ENCODE data around the gene SIGLEC8. TPM values are rescaled to one million over a fixed set of nuclear protein-coding genes. Genes with fewer than 3 reads are reported as not detected.
A peak's percentile ranks its signal among the peaks of the same experiment; 100 is the strongest.

SIGLEC8 gene
- total and polyA plus RNA-seq, 9 of the 15 experiments (the other 6 are each of a cell fraction or from before 2014, with no cell fraction given), result 0.04 to 0.65 (median 0.39) TPM

GRCh38 chr19:51470966-51471365 lies 12.7 kb upstream of the SIGLEC8 start:
- H3K36me3 ChIP-seq (ENCODE audit: control insufficient read depth, insufficient read depth, low read length), result peaks cover 24% of the 10 kb centered on the region
- 37% methylated on average over 7 of the region's 9 CpGs for WGBS (ENCODE audit: insufficient coverage, low coverage, missing lambda C conversion rate)
- no peak overlapping the region for H3K4me3 ChIP-seq
- in situ Hi-C loops (cut with MboI), result loop anchor here (10.0 kb wide), 2 partner anchors 94 to 184 kb away; no protein-coding TSS in a partner anchor
- no peaks in the 10 kb centered on the region for H3K9me1 ChIP-seq (ENCODE audit: control insufficient read depth, insufficient read depth, low read length)
- H3K4me1 ChIP-seq (replicated peaks in 1 of 2; ENCODE audit: control insufficient read depth in 2 of 2, insufficient read depth in 2 of 2, low read length in 2 of 2), result peaks cover 17 to 31% of the 10 kb centered on the region in 2 experiments
- intact Hi-C loops (cut with micrococcal nuclease), result loop anchor here (5.0 kb wide), 2 partner anchors 96 to 171 kb away; no protein-coding TSS in a partner anchor
- POLR2A ChIA-PET, result no interaction called here
- H3K27ac ChIP-seq (ENCODE audit: extremely low read depth, low read depth, low read length), result peak overlapping the region; percentile 11
- H4K20me1 ChIP-seq (replicated peaks; ENCODE audit: control insufficient read depth, insufficient read depth, low read length), result no peaks in the 10 kb centered on the region
- H3K9me3 ChIP-seq (replicated peaks; ENCODE audit: control insufficient read depth, insufficient read depth, low read depth, low read length), result no peaks in the 10 kb centered on the region
- no TSS peak for BruUV-seq (replicated peaks)
- 0 out of 2 replicates have a peak overlapping the region, but pooled peaks have one; percentile 26 for H3K4me2 ChIP-seq (ENCODE audit: insufficient read depth, low read length)
- peaks cover 69% of the 10 kb centered on the region for H3K79me2 ChIP-seq (ENCODE audit: control insufficient read depth, insufficient read depth, low read length)
- H3K27me3 ChIP-seq (ENCODE audit: control insufficient read depth in 2 of 2, insufficient read depth in 2 of 2, low read length in 2 of 2), result no peaks in the 10 kb centered on the region
- FAIRE-seq, result no peak
- CTCF ChIA-PET (ENCODE audit: low intra/inter-chr PET ratio), result no interaction called here
- peak; percentile 26 to 75 (median 40) for DNase-seq (ENCODE audit: extremely low read depth in 1 of 4, low spot score in 3 of 4)
- H3K9ac ChIP-seq (ENCODE audit: insufficient read depth in 1 of 2, low read depth in 2 of 2, low read length in 2 of 2), result no peak overlapping the region
- ATAC-seq, result no peak
- H2AFZ ChIP-seq (ENCODE audit: low read depth, low read length), result no peak overlapping the region
- TF ChIP-seq HDAC1 (IDR thresholded peaks at IDR 0.05), result peak in 1 of 2 experiments; percentile 48; a peak in 1 of 4 replicates
- 0 out of 2 replicates have a peak, but pooled peaks have one; percentile 10 for TF ChIP-seq CBFA2T2 (conservative IDR thresholded peaks at IDR 0.05)
- no peak for TF ChIP-seq ZNF316 (IDR thresholded peaks at IDR 0.05)
- TF ChIP-seq HDAC2 (IDR thresholded peaks at IDR 0.05), result 0 out of 2 replicates have a peak, but pooled peaks have one; percentile 37
- TF ChIP-seq, protein P1, sequence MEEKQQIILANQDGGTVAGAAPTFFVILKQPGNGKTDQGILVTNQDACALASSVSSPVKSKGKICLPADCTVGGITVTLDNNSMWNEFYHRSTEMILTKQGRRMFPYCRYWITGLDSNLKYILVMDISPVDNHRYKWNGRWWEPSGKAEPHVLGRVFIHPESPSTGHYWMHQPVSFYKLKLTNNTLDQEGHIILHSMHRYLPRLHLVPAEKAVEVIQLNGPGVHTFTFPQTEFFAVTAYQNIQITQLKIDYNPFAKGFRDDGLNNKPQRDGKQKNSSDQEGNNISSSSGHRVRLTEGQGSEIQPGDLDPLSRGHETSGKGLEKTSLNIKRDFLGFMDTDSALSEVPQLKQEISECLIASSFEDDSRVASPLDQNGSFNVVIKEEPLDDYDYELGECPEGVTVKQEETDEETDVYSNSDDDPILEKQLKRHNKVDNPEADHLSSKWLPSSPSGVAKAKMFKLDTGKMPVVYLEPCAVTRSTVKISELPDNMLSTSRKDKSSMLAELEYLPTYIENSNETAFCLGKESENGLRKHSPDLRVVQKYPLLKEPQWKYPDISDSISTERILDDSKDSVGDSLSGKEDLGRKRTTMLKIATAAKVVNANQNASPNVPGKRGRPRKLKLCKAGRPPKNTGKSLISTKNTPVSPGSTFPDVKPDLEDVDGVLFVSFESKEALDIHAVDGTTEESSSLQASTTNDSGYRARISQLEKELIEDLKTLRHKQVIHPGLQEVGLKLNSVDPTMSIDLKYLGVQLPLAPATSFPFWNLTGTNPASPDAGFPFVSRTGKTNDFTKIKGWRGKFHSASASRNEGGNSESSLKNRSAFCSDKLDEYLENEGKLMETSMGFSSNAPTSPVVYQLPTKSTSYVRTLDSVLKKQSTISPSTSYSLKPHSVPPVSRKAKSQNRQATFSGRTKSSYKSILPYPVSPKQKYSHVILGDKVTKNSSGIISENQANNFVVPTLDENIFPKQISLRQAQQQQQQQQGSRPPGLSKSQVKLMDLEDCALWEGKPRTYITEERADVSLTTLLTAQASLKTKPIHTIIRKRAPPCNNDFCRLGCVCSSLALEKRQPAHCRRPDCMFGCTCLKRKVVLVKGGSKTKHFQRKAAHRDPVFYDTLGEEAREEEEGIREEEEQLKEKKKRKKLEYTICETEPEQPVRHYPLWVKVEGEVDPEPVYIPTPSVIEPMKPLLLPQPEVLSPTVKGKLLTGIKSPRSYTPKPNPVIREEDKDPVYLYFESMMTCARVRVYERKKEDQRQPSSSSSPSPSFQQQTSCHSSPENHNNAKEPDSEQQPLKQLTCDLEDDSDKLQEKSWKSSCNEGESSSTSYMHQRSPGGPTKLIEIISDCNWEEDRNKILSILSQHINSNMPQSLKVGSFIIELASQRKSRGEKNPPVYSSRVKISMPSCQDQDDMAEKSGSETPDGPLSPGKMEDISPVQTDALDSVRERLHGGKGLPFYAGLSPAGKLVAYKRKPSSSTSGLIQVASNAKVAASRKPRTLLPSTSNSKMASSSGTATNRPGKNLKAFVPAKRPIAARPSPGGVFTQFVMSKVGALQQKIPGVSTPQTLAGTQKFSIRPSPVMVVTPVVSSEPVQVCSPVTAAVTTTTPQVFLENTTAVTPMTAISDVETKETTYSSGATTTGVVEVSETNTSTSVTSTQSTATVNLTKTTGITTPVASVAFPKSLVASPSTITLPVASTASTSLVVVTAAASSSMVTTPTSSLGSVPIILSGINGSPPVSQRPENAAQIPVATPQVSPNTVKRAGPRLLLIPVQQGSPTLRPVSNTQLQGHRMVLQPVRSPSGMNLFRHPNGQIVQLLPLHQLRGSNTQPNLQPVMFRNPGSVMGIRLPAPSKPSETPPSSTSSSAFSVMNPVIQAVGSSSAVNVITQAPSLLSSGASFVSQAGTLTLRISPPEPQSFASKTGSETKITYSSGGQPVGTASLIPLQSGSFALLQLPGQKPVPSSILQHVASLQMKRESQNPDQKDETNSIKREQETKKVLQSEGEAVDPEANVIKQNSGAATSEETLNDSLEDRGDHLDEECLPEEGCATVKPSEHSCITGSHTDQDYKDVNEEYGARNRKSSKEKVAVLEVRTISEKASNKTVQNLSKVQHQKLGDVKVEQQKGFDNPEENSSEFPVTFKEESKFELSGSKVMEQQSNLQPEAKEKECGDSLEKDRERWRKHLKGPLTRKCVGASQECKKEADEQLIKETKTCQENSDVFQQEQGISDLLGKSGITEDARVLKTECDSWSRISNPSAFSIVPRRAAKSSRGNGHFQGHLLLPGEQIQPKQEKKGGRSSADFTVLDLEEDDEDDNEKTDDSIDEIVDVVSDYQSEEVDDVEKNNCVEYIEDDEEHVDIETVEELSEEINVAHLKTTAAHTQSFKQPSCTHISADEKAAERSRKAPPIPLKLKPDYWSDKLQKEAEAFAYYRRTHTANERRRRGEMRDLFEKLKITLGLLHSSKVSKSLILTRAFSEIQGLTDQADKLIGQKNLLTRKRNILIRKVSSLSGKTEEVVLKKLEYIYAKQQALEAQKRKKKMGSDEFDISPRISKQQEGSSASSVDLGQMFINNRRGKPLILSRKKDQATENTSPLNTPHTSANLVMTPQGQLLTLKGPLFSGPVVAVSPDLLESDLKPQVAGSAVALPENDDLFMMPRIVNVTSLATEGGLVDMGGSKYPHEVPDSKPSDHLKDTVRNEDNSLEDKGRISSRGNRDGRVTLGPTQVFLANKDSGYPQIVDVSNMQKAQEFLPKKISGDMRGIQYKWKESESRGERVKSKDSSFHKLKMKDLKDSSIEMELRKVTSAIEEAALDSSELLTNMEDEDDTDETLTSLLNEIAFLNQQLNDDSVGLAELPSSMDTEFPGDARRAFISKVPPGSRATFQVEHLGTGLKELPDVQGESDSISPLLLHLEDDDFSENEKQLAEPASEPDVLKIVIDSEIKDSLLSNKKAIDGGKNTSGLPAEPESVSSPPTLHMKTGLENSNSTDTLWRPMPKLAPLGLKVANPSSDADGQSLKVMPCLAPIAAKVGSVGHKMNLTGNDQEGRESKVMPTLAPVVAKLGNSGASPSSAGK (IDR thresholded peaks at IDR 0.05), result peak; percentile 55; the same call in 1 of the 2 replicates
- TF ChIP-seq HDAC3 (IDR thresholded peaks at IDR 0.05; ENCODE audit: borderline replicate concordance, partially characterized antibody), result peak; percentile 19
- 0 out of 2 replicates have a peak, but pooled peaks have one; percentile 27 for TF ChIP-seq NR2C1 (IDR thresholded peaks at IDR 0.05)
- TF ChIP-seq NR2C1 (tag; IDR thresholded peaks at IDR 0.05), result peak; percentile 53
- TF ChIP-seq, protein P2, sequence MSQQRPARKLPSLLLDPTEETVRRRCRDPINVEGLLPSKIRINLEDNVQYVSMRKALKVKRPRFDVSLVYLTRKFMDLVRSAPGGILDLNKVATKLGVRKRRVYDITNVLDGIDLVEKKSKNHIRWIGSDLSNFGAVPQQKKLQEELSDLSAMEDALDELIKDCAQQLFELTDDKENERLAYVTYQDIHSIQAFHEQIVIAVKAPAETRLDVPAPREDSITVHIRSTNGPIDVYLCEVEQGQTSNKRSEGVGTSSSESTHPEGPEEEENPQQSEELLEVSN (IDR thresholded peaks at IDR 0.05; ENCODE audit: borderline replicate concordance in 1 of 2, extremely low read depth in 1 of 2, insufficient read depth in 1 of 2, insufficient read length in 1 of 2, low read depth in 1 of 2, low read length in 1 of 2, poor library complexity in 1 of 2, severe bottlenecking in 1 of 2), result no peak
- 0 out of 2 replicates have a peak, but pooled peaks have one; percentile 19 for TF ChIP-seq TCF3 (CRISPR knock-in tag; IDR thresholded peaks at IDR 0.05)

Data from K562 (cell line).